ENCODE results near the gene PRKG1. TPM values are rescaled to one million over a fixed set of nuclear protein-coding genes. Genes with fewer than 3 reads are reported as not detected.

Gene PRKG1
- total and polyA plus RNA-seq, 2 experiments from 2014 or later = 18.2 to 21.1 TPM

- no peaks in the 10 kb centered on the region for H3K27me3 ChIP-seq (ENCODE audit: insufficient read depth)
- H3K36me3 ChIP-seq (ENCODE audit: insufficient read depth) = no peaks in the 10 kb centered on the region
- H3K4me3 ChIP-seq = no peak overlapping the region
- Mint-ChIP-seq H3K4me3 (no peak overlapping the region), H3K4me1 (peaks cover 9% of the 10 kb centered on the region; the same call in 2 of the 3 replicates), H3K27ac (no peak overlapping the region), H3K36me3 (ENCODE audit: low read depth) (no peaks in the 10 kb centered on the region), H3K9me3 (no peaks in the 10 kb centered on the region), H3K27me3 (ENCODE audit: insufficient read depth, low read depth, poor library complexity) (peaks cover 2% of the 10 kb centered on the region)
- TF ChIP-seq CTCF (conservative IDR thresholded peaks at IDR 0.05; ENCODE audit: low read depth in 2 of 2) (peak; percentile 48 to 59), ETS1 (IDR thresholded peaks at IDR 0.05) (no peak), ZNF331 (CRISPR knock-in tag; IDR thresholded peaks at IDR 0.05; ENCODE audit: low read depth) (no peak), CREB1 (CRISPR knock-in tag; IDR thresholded peaks at IDR 0.05; ENCODE audit: low read depth) (no peak)
- no peaks in the 10 kb centered on the region for H3K79me2 ChIP-seq (replicated peaks; ENCODE audit: insufficient read depth)
- no peaks in the 10 kb centered on the region for H3K4me1 ChIP-seq (ENCODE audit: insufficient read depth)
- ATAC-seq (peak; percentile 93), DNase-seq (ENCODE audit: low spot score) (peak; percentile 64)
- no peak overlapping the region for H3K27ac ChIP-seq (ENCODE audit: low read depth)
- H3F3A ChIP-seq (replicated peaks; ENCODE audit: low read depth) = no peaks in the 10 kb centered on the region
- H4K20me1 ChIP-seq (replicated peaks; ENCODE audit: insufficient read depth) = no peaks in the 10 kb centered on the region
- no peaks in the 10 kb centered on the region for H3K9me2 ChIP-seq (ENCODE audit: insufficient read depth)
- H2AFZ ChIP-seq = no peak overlapping the region
- no peak overlapping the region for H3K4me2 ChIP-seq
Measured at GRCh38 chr10:51892965-51893658, 818.8 kb downstream of the PRKG1 start.

DNA sequence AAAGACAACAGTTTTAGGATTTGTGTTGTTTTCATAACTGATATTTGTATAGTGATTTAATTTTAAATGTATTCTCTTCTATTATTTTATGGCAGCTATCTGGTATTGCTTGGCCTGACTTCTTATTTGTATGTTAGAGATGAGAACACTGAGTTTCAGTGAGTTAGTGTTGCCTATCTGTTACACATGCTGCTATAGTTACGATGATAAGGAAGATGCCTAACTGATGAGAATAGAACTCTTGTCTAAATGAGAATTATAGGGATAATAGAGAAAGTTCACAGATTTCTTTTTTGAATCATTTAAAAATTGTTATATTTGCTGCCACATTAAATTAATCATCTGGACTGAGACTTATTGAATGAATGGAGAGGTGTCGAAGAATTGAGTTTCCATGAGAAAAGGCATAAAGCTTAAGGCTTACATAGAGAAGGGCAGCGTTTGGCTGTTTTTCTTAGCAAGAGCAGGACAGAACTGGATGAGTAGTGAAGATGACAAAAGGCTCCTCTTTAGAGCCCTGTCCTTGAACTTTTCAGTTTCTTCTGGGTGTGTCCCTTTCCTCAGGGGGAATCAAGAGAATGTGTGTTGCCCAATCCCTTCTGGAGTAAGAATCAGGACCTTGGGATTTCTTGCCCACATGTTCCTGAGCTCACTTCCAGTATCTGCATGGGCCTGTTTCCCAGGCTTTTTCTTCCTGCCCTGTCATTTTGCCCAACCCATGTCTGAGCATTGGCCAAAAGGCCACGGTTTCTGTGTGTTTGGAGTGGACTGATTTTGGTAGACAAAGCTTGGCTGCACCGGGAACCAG is 820.7 kb downstream of the PRKG1 start:
- Mint-ChIP-seq H3K36me3 (ENCODE audit: low read depth) (no peaks in the 10 kb centered on the region), H3K27ac (no peak overlapping the region), H3K27me3 (ENCODE audit: insufficient read depth, low read depth, poor library complexity) (no peaks in the 10 kb centered on the region), H3K9me3 (no peaks in the 10 kb centered on the region), H3K4me1 (peaks cover 9% of the 10 kb centered on the region; the same call in 2 of the 3 replicates), H3K4me3 (no peak overlapping the region)
- Histone ChIP-seq H2AFZ (0 out of 2 replicates have a peak overlapping the region, but pooled peaks have one; percentile 3), H3F3A (replicated peaks; ENCODE audit: low read depth) (no peaks in the 10 kb centered on the region), H3K4me3 (no peak overlapping the region), H3K27me3 (ENCODE audit: insufficient read depth) (no peaks in the 10 kb centered on the region), H3K9me2 (ENCODE audit: insufficient read depth) (0 out of 2 replicates have a peak, but pooled peaks cover 1% of the 10 kb centered on the region), H3K4me2 (no peak overlapping the region), H3K27ac (ENCODE audit: low read depth) (no peak overlapping the region), H3K4me1 (ENCODE audit: insufficient read depth) (no peaks in the 10 kb centered on the region), H3K79me2 (replicated peaks; ENCODE audit: insufficient read depth) (no peaks in the 10 kb centered on the region), H4K20me1 (replicated peaks; ENCODE audit: insufficient read depth) (no peaks in the 10 kb centered on the region), H3K36me3 (ENCODE audit: insufficient read depth) (no peaks in the 10 kb centered on the region)
- DNase-seq (ENCODE audit: low spot score) (no peak), ATAC-seq (no peak)
- no peak for TF ChIP-seq EZH2phosphoT487 (IDR thresholded peaks at IDR 0.05; ENCODE audit: unreplicated experiment)
- no peak for TF ChIP-seq ZNF462 (CRISPR knock-in tag; IDR thresholded peaks at IDR 0.05)

Data from GM23338 (cell line).